ENCODE measurements around the gene SYP. TPM values are rescaled to one million over a fixed set of nuclear protein-coding genes. Genes with fewer than 3 reads are reported as not detected.

The SYP gene
- total RNA-seq, 2 experiments from 2014 or later = 0.17 to 0.69 TPM

- no peaks in the 10 kb centered on the region for H3K9me3 ChIP-seq (ENCODE audit: control insufficient read depth in 1 of 2, insufficient read depth in 1 of 2, low read length in 2 of 2)
- no peak overlapping the region for H3K4me3 ChIP-seq (ENCODE audit: low read length)
- peaks cover 21% of the 10 kb centered on the region for H3K4me1 ChIP-seq (ENCODE audit: insufficient read depth, low read length)
- Mint-ChIP-seq H3K27me3 (no peaks in the 10 kb centered on the region), H3K4me1 (ENCODE audit: low read depth) (peaks cover 14% of the 10 kb centered on the region), H3K9me3 (no peaks in the 10 kb centered on the region), H3K36me3 (ENCODE audit: low read depth) (no peaks in the 10 kb centered on the region), H3K4me3 (no peak overlapping the region), H3K27ac (no peak overlapping the region)
- ATAC-seq (ENCODE audit: poor library complexity) (no peak), DNase-seq (no peak)
- no peak overlapping the region for H3K27ac ChIP-seq (ENCODE audit: low read depth in 1 of 2, low read length in 2 of 2)
- TF ChIP-seq, protein P1, sequence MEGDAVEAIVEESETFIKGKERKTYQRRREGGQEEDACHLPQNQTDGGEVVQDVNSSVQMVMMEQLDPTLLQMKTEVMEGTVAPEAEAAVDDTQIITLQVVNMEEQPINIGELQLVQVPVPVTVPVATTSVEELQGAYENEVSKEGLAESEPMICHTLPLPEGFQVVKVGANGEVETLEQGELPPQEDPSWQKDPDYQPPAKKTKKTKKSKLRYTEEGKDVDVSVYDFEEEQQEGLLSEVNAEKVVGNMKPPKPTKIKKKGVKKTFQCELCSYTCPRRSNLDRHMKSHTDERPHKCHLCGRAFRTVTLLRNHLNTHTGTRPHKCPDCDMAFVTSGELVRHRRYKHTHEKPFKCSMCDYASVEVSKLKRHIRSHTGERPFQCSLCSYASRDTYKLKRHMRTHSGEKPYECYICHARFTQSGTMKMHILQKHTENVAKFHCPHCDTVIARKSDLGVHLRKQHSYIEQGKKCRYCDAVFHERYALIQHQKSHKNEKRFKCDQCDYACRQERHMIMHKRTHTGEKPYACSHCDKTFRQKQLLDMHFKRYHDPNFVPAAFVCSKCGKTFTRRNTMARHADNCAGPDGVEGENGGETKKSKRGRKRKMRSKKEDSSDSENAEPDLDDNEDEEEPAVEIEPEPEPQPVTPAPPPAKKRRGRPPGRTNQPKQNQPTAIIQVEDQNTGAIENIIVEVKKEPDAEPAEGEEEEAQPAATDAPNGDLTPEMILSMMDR (IDR thresholded peaks at IDR 0.05) = no peak
- no peaks in the 10 kb centered on the region for H3K36me3 ChIP-seq (ENCODE audit: insufficient read depth, low read length)
- ChIA-PET CTCF (no interaction called here), POLR2A (no interaction called here)
- peaks cover 0 to 3% of the 10 kb centered on the region in 2 experiments for H3K27me3 ChIP-seq (ENCODE audit: control insufficient read depth in 1 of 2, insufficient read depth in 2 of 2, low read length in 2 of 2)
- intact Hi-C loops (cut with DNase I, micrococcal nuclease) = no loop called here
Observed at GRCh38 chrX:49199315-49199595, 738 bp downstream of the SYP start.

DNA sequence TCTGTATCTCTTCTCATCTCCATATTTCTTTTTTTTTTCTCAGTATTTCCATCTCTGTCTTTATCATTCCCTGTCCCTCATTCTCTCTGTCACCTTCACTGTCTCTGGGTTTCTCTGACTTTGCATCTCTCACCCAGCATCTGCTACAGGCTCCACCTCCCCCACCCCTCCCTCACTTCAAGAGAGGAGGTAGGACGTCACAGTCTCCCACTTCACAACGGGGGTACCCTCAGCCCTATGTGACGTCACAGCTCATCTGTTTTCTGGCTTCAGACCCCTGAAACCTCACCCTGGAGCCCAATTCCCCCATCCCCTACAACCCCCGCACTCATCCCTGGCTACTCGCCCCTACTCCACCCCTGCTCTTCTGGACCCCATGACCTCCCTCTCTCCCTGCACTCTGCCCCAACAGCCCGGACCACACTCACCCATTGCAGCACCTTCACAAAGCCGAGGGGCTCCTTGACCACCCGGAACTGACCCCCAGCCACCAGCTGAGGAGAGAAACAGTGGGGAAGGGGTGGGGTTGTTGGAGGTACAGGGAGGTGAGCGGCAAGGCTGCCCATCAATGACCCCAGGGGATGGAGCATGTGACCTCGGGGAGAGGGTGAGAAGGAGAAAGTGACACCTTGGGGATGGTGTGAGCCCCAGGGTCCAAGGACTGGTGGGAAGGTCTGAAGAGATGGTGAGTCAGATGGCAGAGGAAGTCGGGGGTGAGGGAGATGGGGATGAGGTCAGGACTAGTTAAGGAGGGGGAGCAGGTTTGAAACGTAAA, 1.3 kb downstream of the SYP start:
- Histone ChIP-seq H3K4me3 (ENCODE audit: low read length) (no peak overlapping the region), H3K27me3 (ENCODE audit: control insufficient read depth in 1 of 2, insufficient read depth in 2 of 2, low read length in 2 of 2) (peaks cover 0 to 3% of the 10 kb centered on the region in 2 experiments), H3K36me3 (ENCODE audit: insufficient read depth, low read length) (no peaks in the 10 kb centered on the region), H3K4me1 (ENCODE audit: insufficient read depth, low read length) (peaks cover 23% of the 10 kb centered on the region), H3K9me3 (ENCODE audit: control insufficient read depth in 1 of 2, insufficient read depth in 1 of 2, low read length in 2 of 2) (no peaks in the 10 kb centered on the region), H3K27ac (ENCODE audit: low read depth in 1 of 2, low read length in 2 of 2) (no peak overlapping the region)
- no peak for ATAC-seq (ENCODE audit: poor library complexity)
- Mint-ChIP-seq H3K27ac (no peak overlapping the region), H3K4me3 (no peak overlapping the region), H3K4me1 (ENCODE audit: low read depth) (peaks cover 16% of the 10 kb centered on the region), H3K36me3 (ENCODE audit: low read depth) (no peaks in the 10 kb centered on the region), H3K9me3 (no peaks in the 10 kb centered on the region), H3K27me3 (no peaks in the 10 kb centered on the region)
- ChIA-PET POLR2A (no interaction called here), CTCF (no interaction called here)
- TF ChIP-seq, protein P1 (IDR thresholded peaks at IDR 0.05) = no peak
- no peak for DNase-seq
- intact Hi-C loops (cut with DNase I, micrococcal nuclease) = no loop called here

- ChIA-PET CTCF (no interaction called here), POLR2A (interaction anchor here (0.6 kb wide), 1 partner anchor 658 kb away, joined by 3 read pairs; no protein-coding TSS in a partner anchor)
- Histone ChIP-seq H3K9me3 (ENCODE audit: control insufficient read depth in 1 of 2, insufficient read depth in 1 of 2, low read length in 2 of 2) (no peaks in the 10 kb centered on the region), H3K4me1 (ENCODE audit: insufficient read depth, low read length) (peaks cover 34% of the 10 kb centered on the region), H3K4me3 (ENCODE audit: low read length) (no peak overlapping the region), H3K27ac (ENCODE audit: low read depth in 1 of 2, low read length in 2 of 2) (no peak overlapping the region), H3K27me3 (ENCODE audit: control insufficient read depth in 1 of 2, insufficient read depth in 2 of 2, low read length in 2 of 2) (peaks cover 0 to 3% of the 10 kb centered on the region in 2 experiments), H3K36me3 (ENCODE audit: insufficient read depth, low read length) (no peaks in the 10 kb centered on the region)
- Mint-ChIP-seq H3K27ac (no peak overlapping the region), H3K4me3 (no peak overlapping the region), H3K36me3 (ENCODE audit: low read depth) (no peaks in the 10 kb centered on the region), H3K4me1 (ENCODE audit: low read depth) (peaks cover 27% of the 10 kb centered on the region), H3K27me3 (no peaks in the 10 kb centered on the region), H3K9me3 (no peaks in the 10 kb centered on the region)
- DNase-seq = no peak
- ATAC-seq (ENCODE audit: poor library complexity) = no peak
- TF ChIP-seq, protein P1 (IDR thresholded peaks at IDR 0.05) = no peak
- intact Hi-C loops (cut with DNase I, micrococcal nuclease) = no loop called here
Observed at GRCh38 chrX:49197543-49198087, 2.4 kb downstream of the SYP start.

Measured in CD4-positive, alpha-beta T cell (primary cell).